Astrocyte of the cerebellum (primary cell): ENCODE measurements around the gene HSFX3.

ENCODE experiments used
- DNase-seq: peaks from one replicate; pipeline ENCODE4 v3.0.0-alpha.2; 2011; ENCODE audit warnings: low read depth
- H3K4me3 ChIP-seq: 2 replicates; pipeline ENCODE4 v1.5.1; 2011; ENCODE audit warnings: mild to moderate bottlenecking, low read depth, low read length, moderate library complexity
- CTCF ChIP-seq: IDR thresholded peaks from 2 replicates; pipeline ENCODE4 v1.5.1; 2012; ENCODE audit warnings: low read length, low read depth, moderate library complexity, mild to moderate bottlenecking; ENCODE audit errors: missing control alignments
- in situ Hi-C: cut with HindIII; loops from 2 replicates; pipeline ENCODE4 v1.10.0; 2017; ENCODE audit warnings: low sequenced_read_pairs

HSFX3 gene

GRCh38 chrX:149518236-149518635 is 31.5 kb downstream of the HSFX3 start:
- TF ChIP-seq CTCF: no peak
- DNase-seq: no peak
- in situ Hi-C loops: no loop called here
- H3K4me3 ChIP-seq: no peak overlapping the region

DNA sequence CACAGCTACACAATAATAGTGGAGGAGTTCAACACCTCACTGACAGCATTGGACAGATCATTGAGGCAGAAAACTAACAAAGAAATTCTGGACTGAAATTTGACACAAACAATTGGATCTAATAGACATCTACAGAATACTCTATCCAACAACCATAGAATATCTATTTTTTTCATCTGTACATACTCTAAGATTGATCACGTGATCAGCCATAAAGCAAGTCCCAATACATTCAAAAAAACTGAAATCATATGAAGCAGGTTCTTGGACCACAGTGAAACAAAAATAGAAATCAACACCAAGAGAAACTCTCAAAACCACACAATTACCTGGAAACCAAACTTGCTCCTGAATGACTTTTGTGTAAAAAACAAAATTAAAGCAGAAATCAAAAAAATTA is 32.4 kb downstream of the HSFX3 start:
- in situ Hi-C loops: no loop called here

DNA sequence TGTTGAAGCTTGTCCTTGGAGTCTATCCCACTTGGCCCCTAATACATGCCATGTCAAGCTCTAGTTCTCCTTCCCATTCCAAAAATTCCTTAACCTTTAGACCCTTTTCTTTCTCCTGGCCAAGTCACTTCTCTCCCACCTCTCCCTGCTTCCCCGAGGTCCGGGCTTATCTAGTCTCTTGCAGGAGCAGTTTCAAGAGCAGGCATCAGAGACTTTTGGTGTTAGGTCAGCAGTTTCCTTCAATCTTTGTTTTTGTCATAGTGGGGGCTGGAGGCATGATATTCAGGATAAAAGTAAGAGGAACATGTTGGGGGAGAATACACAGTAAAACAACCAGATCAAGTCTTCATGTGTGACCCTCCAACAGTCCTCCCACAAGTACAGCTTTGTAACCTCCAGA is 33.1 kb downstream of the HSFX3 start:
- no peak overlapping the region for H3K4me3 ChIP-seq
- no peak for DNase-seq
- in situ Hi-C loops: no loop called here
- TF ChIP-seq CTCF: no peak

More for the DNA sequence above, 32.4 kb downstream of the HSFX3 start:
- no peak for DNase-seq
- no peak overlapping the region for H3K4me3 ChIP-seq
- TF ChIP-seq CTCF: no peak

DNA sequence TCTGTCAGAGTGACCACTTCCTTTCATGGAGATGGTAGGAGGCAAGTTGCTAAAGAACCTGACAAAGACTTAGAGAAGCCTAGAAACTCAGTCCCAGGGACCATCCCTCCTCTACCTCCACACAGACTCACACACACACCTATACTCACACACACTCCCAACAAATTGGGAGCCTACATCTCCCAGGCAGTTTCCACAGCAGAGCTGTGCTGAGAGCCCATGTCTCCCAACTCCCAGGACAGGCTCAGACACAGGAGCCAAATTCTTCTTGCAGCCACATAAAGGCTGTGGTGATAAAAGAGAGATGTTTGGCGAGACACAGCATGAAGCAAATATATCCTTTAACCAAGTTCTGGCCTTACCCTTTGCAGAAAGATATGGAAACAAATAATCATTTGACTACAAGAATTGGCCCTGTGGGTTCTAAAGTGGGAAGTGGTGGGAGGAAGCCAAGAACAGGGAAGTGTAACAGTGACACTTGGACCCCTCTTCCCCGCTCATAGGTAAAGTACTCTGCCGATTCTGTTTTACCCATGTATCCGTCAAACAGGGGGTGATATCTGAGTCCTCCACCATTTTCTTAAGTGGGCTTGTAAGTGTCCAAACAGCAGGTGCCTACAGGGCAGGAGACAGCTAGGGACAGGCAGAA is 33.6 kb downstream of the HSFX3 start:
- in situ Hi-C loops: no loop called here
- no peak overlapping the region for H3K4me3 ChIP-seq
- no peak for DNase-seq
- no peak for TF ChIP-seq CTCF

DNA sequence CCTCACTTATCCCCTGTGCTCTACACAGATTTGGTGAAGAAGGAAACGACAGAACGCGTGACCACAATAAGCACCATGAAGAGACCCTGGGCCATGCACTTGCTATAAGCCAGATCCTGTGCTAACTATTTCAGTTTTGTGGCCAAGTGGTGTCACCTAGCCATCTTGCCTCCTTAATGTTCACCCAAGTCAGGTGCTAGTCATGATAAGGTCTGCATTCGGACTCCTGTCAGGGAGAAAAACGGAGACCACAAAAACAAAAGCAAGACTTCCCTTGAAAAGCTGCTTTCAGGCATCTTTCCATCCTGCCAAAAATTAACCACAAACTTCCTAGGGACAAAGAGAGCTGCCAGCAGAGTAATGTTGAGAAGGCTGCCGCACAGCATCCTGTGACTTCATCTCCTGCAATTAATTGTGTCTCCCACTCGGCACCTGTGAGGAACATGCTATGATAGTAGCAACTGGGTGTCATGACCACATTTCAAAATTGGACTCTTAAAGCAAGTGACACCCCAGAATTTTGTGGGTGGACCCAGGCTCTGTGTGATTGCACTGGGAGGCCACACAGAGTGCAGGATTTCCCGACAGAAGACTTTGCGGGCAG is 35.8 kb downstream of the HSFX3 start:
- in situ Hi-C loops: no loop called here
- no peak overlapping the region for H3K4me3 ChIP-seq
- DNase-seq: peak; percentile 75
- TF ChIP-seq CTCF: no peak

- no peak overlapping the region for H3K4me3 ChIP-seq
- TF ChIP-seq CTCF: peak; percentile 60
- in situ Hi-C loops: no loop called here
- no peak for DNase-seq
Observed at GRCh38 chrX:149512225-149512885, 37.4 kb downstream of the HSFX3 start.
